ENCODE measurements around the gene N4BP2L2.

DNA sequence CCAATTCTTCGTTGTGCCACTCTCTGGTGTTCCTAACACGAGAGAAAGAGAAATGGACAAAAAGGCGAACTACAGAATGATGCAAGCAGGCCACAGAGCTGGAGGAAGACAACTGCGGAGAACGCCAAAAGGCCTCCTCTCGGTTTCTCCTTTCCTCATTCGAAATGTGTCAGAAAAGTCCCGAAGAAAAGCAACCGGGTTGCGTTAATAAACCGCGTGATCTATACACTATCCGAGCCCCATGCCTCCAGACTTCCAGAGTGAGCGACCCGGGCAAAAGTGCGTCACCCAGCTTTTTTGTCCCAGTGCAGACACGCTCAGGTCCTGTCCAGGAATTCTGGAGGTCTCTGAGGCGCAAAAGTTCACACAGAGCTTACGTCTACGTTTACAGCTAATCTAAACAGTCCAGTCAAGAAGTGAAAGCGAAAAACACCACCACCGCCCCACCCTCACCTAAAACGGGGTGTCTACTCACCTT is 413 bp downstream of the N4BP2L2 start:
- no peak for TF ChIP-seq POLR2AphosphoS5 (IDR thresholded peaks at IDR 0.05)
- TF ChIP-seq MXI1 (conservative IDR thresholded peaks at IDR 0.05; ENCODE audit: poor library complexity, severe bottlenecking) = peak; percentile 65
- TF ChIP-seq, protein P1, sequence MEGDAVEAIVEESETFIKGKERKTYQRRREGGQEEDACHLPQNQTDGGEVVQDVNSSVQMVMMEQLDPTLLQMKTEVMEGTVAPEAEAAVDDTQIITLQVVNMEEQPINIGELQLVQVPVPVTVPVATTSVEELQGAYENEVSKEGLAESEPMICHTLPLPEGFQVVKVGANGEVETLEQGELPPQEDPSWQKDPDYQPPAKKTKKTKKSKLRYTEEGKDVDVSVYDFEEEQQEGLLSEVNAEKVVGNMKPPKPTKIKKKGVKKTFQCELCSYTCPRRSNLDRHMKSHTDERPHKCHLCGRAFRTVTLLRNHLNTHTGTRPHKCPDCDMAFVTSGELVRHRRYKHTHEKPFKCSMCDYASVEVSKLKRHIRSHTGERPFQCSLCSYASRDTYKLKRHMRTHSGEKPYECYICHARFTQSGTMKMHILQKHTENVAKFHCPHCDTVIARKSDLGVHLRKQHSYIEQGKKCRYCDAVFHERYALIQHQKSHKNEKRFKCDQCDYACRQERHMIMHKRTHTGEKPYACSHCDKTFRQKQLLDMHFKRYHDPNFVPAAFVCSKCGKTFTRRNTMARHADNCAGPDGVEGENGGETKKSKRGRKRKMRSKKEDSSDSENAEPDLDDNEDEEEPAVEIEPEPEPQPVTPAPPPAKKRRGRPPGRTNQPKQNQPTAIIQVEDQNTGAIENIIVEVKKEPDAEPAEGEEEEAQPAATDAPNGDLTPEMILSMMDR (IDR thresholded peaks at IDR 0.05; ENCODE audit: poor library complexity, severe bottlenecking) = no peak
- TF ChIP-seq, protein P2, sequence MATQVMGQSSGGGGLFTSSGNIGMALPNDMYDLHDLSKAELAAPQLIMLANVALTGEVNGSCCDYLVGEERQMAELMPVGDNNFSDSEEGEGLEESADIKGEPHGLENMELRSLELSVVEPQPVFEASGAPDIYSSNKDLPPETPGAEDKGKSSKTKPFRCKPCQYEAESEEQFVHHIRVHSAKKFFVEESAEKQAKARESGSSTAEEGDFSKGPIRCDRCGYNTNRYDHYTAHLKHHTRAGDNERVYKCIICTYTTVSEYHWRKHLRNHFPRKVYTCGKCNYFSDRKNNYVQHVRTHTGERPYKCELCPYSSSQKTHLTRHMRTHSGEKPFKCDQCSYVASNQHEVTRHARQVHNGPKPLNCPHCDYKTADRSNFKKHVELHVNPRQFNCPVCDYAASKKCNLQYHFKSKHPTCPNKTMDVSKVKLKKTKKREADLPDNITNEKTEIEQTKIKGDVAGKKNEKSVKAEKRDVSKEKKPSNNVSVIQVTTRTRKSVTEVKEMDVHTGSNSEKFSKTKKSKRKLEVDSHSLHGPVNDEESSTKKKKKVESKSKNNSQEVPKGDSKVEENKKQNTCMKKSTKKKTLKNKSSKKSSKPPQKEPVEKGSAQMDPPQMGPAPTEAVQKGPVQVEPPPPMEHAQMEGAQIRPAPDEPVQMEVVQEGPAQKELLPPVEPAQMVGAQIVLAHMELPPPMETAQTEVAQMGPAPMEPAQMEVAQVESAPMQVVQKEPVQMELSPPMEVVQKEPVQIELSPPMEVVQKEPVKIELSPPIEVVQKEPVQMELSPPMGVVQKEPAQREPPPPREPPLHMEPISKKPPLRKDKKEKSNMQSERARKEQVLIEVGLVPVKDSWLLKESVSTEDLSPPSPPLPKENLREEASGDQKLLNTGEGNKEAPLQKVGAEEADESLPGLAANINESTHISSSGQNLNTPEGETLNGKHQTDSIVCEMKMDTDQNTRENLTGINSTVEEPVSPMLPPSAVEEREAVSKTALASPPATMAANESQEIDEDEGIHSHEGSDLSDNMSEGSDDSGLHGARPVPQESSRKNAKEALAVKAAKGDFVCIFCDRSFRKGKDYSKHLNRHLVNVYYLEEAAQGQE (IDR thresholded peaks at IDR 0.05; ENCODE audit: borderline replicate concordance) = no peak
- TF ChIP-seq RAD21 (conservative IDR thresholded peaks at IDR 0.05) = no peak
- no peak for TF ChIP-seq EZH2 (IDR thresholded peaks at IDR 0.05; ENCODE audit: borderline replicate concordance, insufficient read depth, low read length, poor library complexity, severe bottlenecking)

Measured in neural cell (in vitro differentiated cells).